Breast epithelium (tissue), 3 donors: Measurements from ENCODE around the gene OR7C1.

ENCODE experiments used
- POLR2AphosphoS5 ChIP-seq, 3 donors: sonication (generic); formaldehyde crosslinking; IDR thresholded peaks; one replicate each; pipeline ENCODE4 v1.6.1; 2017; ENCODE audit warnings: antibody characterized with exemption in 3 of 3
- TF ChIP-seq, protein P1 (sequence below), 3 donors: fragments of 450-650 bp; IDR thresholded peaks; one replicate each; pipeline ENCODE4 v1.5.1; 2016 to 2017; ENCODE audit warnings: antibody characterized with exemption in 3 of 3, mild to moderate bottlenecking in 3 of 3, moderate library complexity in 3 of 3

DNA sequence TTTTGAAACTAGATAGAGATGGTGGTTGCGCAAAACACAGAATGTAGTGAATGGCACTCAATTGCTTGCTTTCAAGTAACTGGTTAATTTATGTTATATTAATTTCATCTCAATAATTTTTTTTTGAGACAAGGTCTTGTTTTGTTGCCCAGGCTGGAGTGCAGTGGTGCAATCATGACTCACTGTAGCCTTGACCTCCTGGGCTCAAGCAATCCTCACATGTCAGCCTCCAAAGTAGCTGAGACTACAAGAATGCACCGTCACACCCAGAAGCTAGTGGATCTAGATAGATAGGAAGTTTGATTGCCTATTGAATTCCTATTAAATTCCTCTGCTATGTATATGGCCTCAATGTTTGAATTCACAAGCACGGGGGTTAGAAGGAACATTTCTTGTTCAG lies 30.2 kb downstream of the OR7C1 start:
- no peak for TF ChIP-seq POLR2AphosphoS5 (IDR thresholded peaks at IDR 0.05)
- TF ChIP-seq, protein P1, sequence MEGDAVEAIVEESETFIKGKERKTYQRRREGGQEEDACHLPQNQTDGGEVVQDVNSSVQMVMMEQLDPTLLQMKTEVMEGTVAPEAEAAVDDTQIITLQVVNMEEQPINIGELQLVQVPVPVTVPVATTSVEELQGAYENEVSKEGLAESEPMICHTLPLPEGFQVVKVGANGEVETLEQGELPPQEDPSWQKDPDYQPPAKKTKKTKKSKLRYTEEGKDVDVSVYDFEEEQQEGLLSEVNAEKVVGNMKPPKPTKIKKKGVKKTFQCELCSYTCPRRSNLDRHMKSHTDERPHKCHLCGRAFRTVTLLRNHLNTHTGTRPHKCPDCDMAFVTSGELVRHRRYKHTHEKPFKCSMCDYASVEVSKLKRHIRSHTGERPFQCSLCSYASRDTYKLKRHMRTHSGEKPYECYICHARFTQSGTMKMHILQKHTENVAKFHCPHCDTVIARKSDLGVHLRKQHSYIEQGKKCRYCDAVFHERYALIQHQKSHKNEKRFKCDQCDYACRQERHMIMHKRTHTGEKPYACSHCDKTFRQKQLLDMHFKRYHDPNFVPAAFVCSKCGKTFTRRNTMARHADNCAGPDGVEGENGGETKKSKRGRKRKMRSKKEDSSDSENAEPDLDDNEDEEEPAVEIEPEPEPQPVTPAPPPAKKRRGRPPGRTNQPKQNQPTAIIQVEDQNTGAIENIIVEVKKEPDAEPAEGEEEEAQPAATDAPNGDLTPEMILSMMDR (IDR thresholded peaks at IDR 0.05) = no peak
